ENCODE data around the gene TCL1B.
"Not testable (repeated sequence)": the region's sequence is repeated elsewhere in the genome, so short reads cannot be mapped to it uniquely, and the experiment has no call there.

- TF ChIP-seq, protein P1, sequence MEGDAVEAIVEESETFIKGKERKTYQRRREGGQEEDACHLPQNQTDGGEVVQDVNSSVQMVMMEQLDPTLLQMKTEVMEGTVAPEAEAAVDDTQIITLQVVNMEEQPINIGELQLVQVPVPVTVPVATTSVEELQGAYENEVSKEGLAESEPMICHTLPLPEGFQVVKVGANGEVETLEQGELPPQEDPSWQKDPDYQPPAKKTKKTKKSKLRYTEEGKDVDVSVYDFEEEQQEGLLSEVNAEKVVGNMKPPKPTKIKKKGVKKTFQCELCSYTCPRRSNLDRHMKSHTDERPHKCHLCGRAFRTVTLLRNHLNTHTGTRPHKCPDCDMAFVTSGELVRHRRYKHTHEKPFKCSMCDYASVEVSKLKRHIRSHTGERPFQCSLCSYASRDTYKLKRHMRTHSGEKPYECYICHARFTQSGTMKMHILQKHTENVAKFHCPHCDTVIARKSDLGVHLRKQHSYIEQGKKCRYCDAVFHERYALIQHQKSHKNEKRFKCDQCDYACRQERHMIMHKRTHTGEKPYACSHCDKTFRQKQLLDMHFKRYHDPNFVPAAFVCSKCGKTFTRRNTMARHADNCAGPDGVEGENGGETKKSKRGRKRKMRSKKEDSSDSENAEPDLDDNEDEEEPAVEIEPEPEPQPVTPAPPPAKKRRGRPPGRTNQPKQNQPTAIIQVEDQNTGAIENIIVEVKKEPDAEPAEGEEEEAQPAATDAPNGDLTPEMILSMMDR (optimal IDR thresholded peaks at IDR 0.05 in 1 of 3, IDR thresholded peaks at IDR 0.05 in 1 of 3, conservative IDR thresholded peaks at IDR 0.05 in 1 of 3; ENCODE audit: extremely low read depth in 1 of 3, insufficient read depth in 2 of 3, low read length in 3 of 3), result not testable (repeated sequence)
- TF ChIP-seq EZH2 (IDR thresholded peaks at IDR 0.05; ENCODE audit: low read length), result not testable (repeated sequence)
Measured at GRCh38 chr14:95729402-95730028, 43.3 kb downstream of the TCL1B start.
